Neural progenitor cell (in vitro differentiated cells): ENCODE data around the gene F2RL1. TPM values are rescaled to one million over a fixed set of nuclear protein-coding genes. Genes with fewer than 3 reads are reported as not detected.
"Not testable (repeated sequence)": the region's sequence is repeated elsewhere in the genome, so short reads cannot be mapped to it uniquely, and the experiment has no call there.

Experiments used
- DNase-seq: peaks from one replicate; pipeline ENCODE4 v3.0.0-alpha.2; 2016; ENCODE audit warnings: low spot score
- H2AFZ ChIP-seq: fragments of 200-600 bp; sonication (generic); replicated peaks from 2 replicates; pipeline ENCODE4 v1.6.1; 2016; ENCODE audit warnings: antibody characterized with exemption
- H3F3A ChIP-seq: fragments of 200-600 bp; sonication (generic); 2 replicates; pipeline ENCODE4 v1.6.1; 2016; ENCODE audit warnings: antibody characterized with exemption, low read depth
- H3K27ac ChIP-seq: fragments of 200-600 bp; sonication (generic); 2 replicates; pipeline ENCODE4 v1.5.1; 2016; ENCODE audit warnings: mild to moderate bottlenecking
- H3K27me3 ChIP-seq: fragments of 200-600 bp; sonication (generic); 2 replicates; pipeline ENCODE4 v1.6.1; 2016; ENCODE audit warnings: mild to moderate bottlenecking, moderate library complexity
- H3K36me3 ChIP-seq: fragments of 200-600 bp; sonication (generic); 2 replicates; pipeline ENCODE4 v1.5.1; 2016
- H3K4me1 ChIP-seq: fragments of 200-600 bp; sonication (generic); 2 replicates; pipeline ENCODE4 v1.6.1; 2016; ENCODE audit warnings: mixed run types
- H3K4me2 ChIP-seq: fragments of 200-600 bp; sonication (generic); 2 replicates; pipeline ENCODE4 v1.6.1; 2016
- H3K4me3 ChIP-seq: fragments of 200-600 bp; sonication (generic); 2 replicates; pipeline ENCODE4 v1.5.1; 2016
- H3K79me2 ChIP-seq: fragments of 200-600 bp; sonication (generic); 2 replicates; pipeline ENCODE4 v1.6.1; 2016; ENCODE audit warnings: low read depth
- H3K9ac ChIP-seq: fragments of 200-600 bp; sonication (generic); 2 replicates; pipeline ENCODE4 v1.6.1; 2016
- H3K9me3 ChIP-seq: fragments of 200-600 bp; sonication (generic); 2 replicates; pipeline ENCODE4 v1.5.1; 2016; ENCODE audit warnings: low read depth
- H4K20me1 ChIP-seq: fragments of 200-600 bp; sonication (generic); 2 replicates; pipeline ENCODE4 v1.6.1; 2016; ENCODE audit warnings: low read depth
- H3K27ac Mint-ChIP-seq: 3 replicates; pipeline ENCODE4 v1.8.0; 2021; ENCODE audit warnings: mixed read lengths
- H3K27me3 Mint-ChIP-seq: 2 replicates; pipeline ENCODE4 v1.8.0; 2022; ENCODE audit warnings: low read depth, mild to moderate bottlenecking, inconsistent platforms, moderate library complexity, mixed read lengths; ENCODE audit not compliant: insufficient read depth
- H3K36me3 Mint-ChIP-seq: 3 replicates; pipeline ENCODE4 v1.8.0; 2021; ENCODE audit warnings: mixed read lengths
- H3K4me1 Mint-ChIP-seq: 3 replicates; pipeline ENCODE4 v1.8.0; 2021; ENCODE audit warnings: mixed read lengths
- H3K4me3 Mint-ChIP-seq: 3 replicates; pipeline ENCODE4 v1.8.0; 2021; ENCODE audit warnings: mild to moderate bottlenecking, moderate library complexity, mixed read lengths
- H3K9me3 Mint-ChIP-seq: 3 replicates; pipeline ENCODE4 v1.8.0; 2020; ENCODE audit warnings: mixed read lengths
- EZH2 ChIP-seq: fragments of 200-600 bp; sonication (generic); IDR thresholded peaks from 2 replicates; pipeline ENCODE4 v1.6.1; 2017; ENCODE audit warnings: antibody characterized with exemption, mild to moderate bottlenecking, moderate library complexity
- EZH2phosphoT487 ChIP-seq: fragments of 200-600 bp; sonication (generic); IDR thresholded peaks from 2 replicates; pipeline ENCODE4 v1.6.1; 2017; ENCODE audit warnings: antibody characterized with exemption
- total RNA-seq: library from RNA; depleted of rRNA; stranded (reverse); fragments of >200 nt; gene quantifications from 2 replicates; pipeline ENCODE4 v1.2.3, GENCODE V29; 2015; ENCODE audit warnings: low replicate concordance
- TF ChIP-seq, protein P1 (sequence below): fragments of 200-600 bp; sonication (generic); IDR thresholded peaks from 2 replicates; pipeline ENCODE4 v1.5.1; 2017; ENCODE audit warnings: antibody characterized with exemption, mild to moderate bottlenecking

F2RL1 gene, protein sequence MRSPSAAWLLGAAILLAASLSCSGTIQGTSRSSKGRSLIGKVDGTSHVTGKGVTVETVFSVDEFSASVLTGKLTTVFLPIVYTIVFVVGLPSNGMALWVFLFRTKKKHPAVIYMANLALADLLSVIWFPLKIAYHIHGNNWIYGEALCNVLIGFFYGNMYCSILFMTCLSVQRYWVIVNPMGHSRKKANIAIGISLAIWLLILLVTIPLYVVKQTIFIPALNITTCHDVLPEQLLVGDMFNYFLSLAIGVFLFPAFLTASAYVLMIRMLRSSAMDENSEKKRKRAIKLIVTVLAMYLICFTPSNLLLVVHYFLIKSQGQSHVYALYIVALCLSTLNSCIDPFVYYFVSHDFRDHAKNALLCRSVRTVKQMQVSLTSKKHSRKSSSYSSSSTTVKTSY
- total RNA-seq, result 9.3 and 10.6 TPM in 2 replicates

GRCh38 chr5:76818844-76819831 is at the start of gene F2RL1:
Gene F2RL1 (plus strand): TSS chr5:76819030. CDS start chr5:76819183, 153 bp downstream.
- peak within 1 kb of the TSS; percentile 94 for H2AFZ ChIP-seq
- TF ChIP-seq, protein P1, sequence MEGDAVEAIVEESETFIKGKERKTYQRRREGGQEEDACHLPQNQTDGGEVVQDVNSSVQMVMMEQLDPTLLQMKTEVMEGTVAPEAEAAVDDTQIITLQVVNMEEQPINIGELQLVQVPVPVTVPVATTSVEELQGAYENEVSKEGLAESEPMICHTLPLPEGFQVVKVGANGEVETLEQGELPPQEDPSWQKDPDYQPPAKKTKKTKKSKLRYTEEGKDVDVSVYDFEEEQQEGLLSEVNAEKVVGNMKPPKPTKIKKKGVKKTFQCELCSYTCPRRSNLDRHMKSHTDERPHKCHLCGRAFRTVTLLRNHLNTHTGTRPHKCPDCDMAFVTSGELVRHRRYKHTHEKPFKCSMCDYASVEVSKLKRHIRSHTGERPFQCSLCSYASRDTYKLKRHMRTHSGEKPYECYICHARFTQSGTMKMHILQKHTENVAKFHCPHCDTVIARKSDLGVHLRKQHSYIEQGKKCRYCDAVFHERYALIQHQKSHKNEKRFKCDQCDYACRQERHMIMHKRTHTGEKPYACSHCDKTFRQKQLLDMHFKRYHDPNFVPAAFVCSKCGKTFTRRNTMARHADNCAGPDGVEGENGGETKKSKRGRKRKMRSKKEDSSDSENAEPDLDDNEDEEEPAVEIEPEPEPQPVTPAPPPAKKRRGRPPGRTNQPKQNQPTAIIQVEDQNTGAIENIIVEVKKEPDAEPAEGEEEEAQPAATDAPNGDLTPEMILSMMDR, result no peak
- TF ChIP-seq EZH2, result peak; percentile 32
- H3K9me3 ChIP-seq, result no peaks in the 10 kb centered on the region
- peak within 1 kb of the TSS; percentile 79 for H3K4me3 ChIP-seq
- no peak within 1 kb of the TSS for H3K9ac ChIP-seq
- Mint-ChIP-seq H3K27ac (no peak within 1 kb of the TSS), H3K4me3 (peak within 1 kb of the TSS; percentile 83), H3K4me1 (peaks cover 21% of the 10 kb centered on the region), H3K27me3 (peaks cover 41% of the 10 kb centered on the region), H3K36me3 (peaks cover 2% of the 10 kb centered on the region), H3K9me3 (no peaks in the 10 kb centered on the region)
- H3K79me2 ChIP-seq, result peaks cover 12% of the 10 kb centered on the region
- peaks cover 22% of the 10 kb centered on the region for H3F3A ChIP-seq
- H3K4me2 ChIP-seq, result peak within 1 kb of the TSS; percentile 93
- no peaks in the 10 kb centered on the region for H4K20me1 ChIP-seq
- H3K36me3 ChIP-seq, result no peaks in the 10 kb centered on the region
- H3K4me1 ChIP-seq, result peaks cover 9% of the 10 kb centered on the region
- H3K27me3 ChIP-seq, result peaks cover 27% of the 10 kb centered on the region
- no peak within 1 kb of the TSS for H3K27ac ChIP-seq
- DNase-seq, result peak; percentile 91

DNA sequence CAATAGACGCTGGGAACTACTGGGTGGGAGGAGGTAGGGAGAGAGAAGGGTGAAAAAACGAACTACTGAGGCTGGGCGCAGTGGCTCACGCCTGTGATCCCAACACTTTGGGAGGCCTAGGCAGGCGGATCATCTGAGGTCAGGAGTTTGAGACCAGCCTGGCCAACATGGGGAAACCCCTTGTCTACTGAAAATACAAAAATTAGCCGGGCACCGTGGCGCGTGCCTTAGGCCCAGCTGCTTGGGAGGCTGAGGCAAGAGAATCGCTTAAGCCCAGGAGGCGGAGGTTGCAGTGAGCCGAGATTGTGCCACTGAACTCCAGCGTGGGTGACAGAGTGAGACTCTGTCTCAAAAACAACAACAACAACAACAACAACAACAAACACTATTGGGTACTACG is 47.8 kb upstream of the F2RL1 start:
- H3K27me3 ChIP-seq, H3K9me3 Mint-ChIP-seq, H3K36me3 Mint-ChIP-seq, H3K9ac ChIP-seq, H3K27me3 Mint-ChIP-seq, H3K4me3 Mint-ChIP-seq, H3K4me3 ChIP-seq, H3K4me2 ChIP-seq, H3K79me2 ChIP-seq, DNase-seq, H3K27ac ChIP-seq, H2AFZ ChIP-seq, H3K36me3 ChIP-seq, H3K4me1 Mint-ChIP-seq, H3K4me1 ChIP-seq, H4K20me1 ChIP-seq, H3F3A ChIP-seq, H3K9me3 ChIP-seq, H3K27ac Mint-ChIP-seq: not testable (repeated sequence)

- no peaks in the 10 kb centered on the region for H3K36me3 ChIP-seq
- H3K4me3 ChIP-seq, result no peak overlapping the region
- no peaks in the 10 kb centered on the region for H3K27me3 ChIP-seq
- no peaks in the 10 kb centered on the region for H3F3A ChIP-seq
- no peak overlapping the region for H3K9ac ChIP-seq
- H3K4me2 ChIP-seq, result no peak overlapping the region
- H3K9me3 ChIP-seq, result no peaks in the 10 kb centered on the region
- no peaks in the 10 kb centered on the region for H3K4me1 ChIP-seq
- Mint-ChIP-seq H3K36me3 (no peaks in the 10 kb centered on the region), H3K27ac (no peak overlapping the region), H3K9me3 (no peaks in the 10 kb centered on the region), H3K27me3 (peaks cover 6% of the 10 kb centered on the region), H3K4me3 (no peak overlapping the region), H3K4me1 (no peaks in the 10 kb centered on the region)
- H4K20me1 ChIP-seq, result no peaks in the 10 kb centered on the region
- TF ChIP-seq, protein P1, result no peak
- TF ChIP-seq EZH2phosphoT487 (no peak), EZH2 (no peak)
- H3K27ac ChIP-seq, result no peak overlapping the region
- H3K79me2 ChIP-seq, result no peaks in the 10 kb centered on the region
- no peak overlapping the region for H2AFZ ChIP-seq
- no peak for DNase-seq
These were observed 47.0 kb upstream of the F2RL1 start for GRCh38 chr5:76771705-76772405.
